HepG2 (cell line): Measurements from ENCODE around the gene ZNF74. TPM values are rescaled to one million over a fixed set of nuclear protein-coding genes. Genes with fewer than 3 reads are reported as not detected.
A peak's percentile ranks its signal among the peaks of the same experiment; 100 is the strongest.

Experiments used
- FLYWCH1 ChIP-seq: sonication (generic); formaldehyde crosslinking; IDR thresholded peaks from 2 replicates; pipeline ENCODE4 v1.8.1; 2023; ENCODE audit warnings: mild to moderate bottlenecking, missing genetic modification reagents
- GFI1 ChIP-seq: sonication (generic); formaldehyde crosslinking; IDR thresholded peaks from 2 replicates; pipeline ENCODE4 v1.5.0; 2020; ENCODE audit warnings: missing genetic modification reagents, mild to moderate bottlenecking, borderline replicate concordance
- MBD4 ChIP-seq: IDR thresholded peaks from 2 replicates; pipeline ENCODE4 v1.6.1; 2012; ENCODE audit warnings: low read length, inconsistent platforms, borderline replicate concordance
- MEF2D ChIP-seq: sonication (generic); formaldehyde crosslinking; IDR thresholded peaks from 2 replicates; pipeline ENCODE4 v1.5.1; 2020; ENCODE audit warnings: mild to moderate bottlenecking, missing genetic modification reagents
- PATZ1 ChIP-seq: sonication (generic); formaldehyde crosslinking; IDR thresholded peaks from 2 replicates; pipeline ENCODE4 v1.4.0; 2020; ENCODE audit warnings: missing genetic modification reagents
- PCBP2 ChIP-seq: fragments of 200-400 bp; formaldehyde crosslinking; optimal IDR thresholded peaks from 2 replicates; pipeline ENCODE3; 2018; ENCODE audit warnings: low read length, low read depth; ENCODE audit not compliant: poor library complexity, severe bottlenecking
- RNF2 ChIP-seq: fragments of 450-650 bp; conservative IDR thresholded peaks from 2 replicates; pipeline ENCODE4 v1.6.1; 2016; ENCODE audit warnings: low read depth
- SP140L ChIP-seq: sonication (generic); formaldehyde crosslinking; IDR thresholded peaks from 2 replicates; pipeline ENCODE4 v1.4.0; 2020; ENCODE audit warnings: missing genetic modification reagents, borderline replicate concordance
- TEAD2 ChIP-seq: sonication (generic); formaldehyde crosslinking; IDR thresholded peaks from 2 replicates; pipeline ENCODE4 v1.9.0; 2021; ENCODE audit warnings: missing genetic modification reagents
- U2AF1 ChIP-seq: fragments of 200-400 bp; formaldehyde crosslinking; optimal IDR thresholded peaks from 2 replicates; pipeline ENCODE3; 2017; ENCODE audit warnings: mild to moderate bottlenecking, low read depth, low read length
- U2AF2 ChIP-seq: fragments of 200-400 bp; formaldehyde crosslinking; IDR thresholded peaks from 2 replicates; pipeline ENCODE4 v1.6.1; 2017; ENCODE audit warnings: low read depth, mild to moderate bottlenecking, low read length
- ZC3H4 ChIP-seq: sonication (generic); formaldehyde crosslinking; IDR thresholded peaks from 2 replicates; pipeline ENCODE4 v1.4.0; 2020; ENCODE audit warnings: missing genetic modification reagents, borderline replicate concordance
- ZFP90 ChIP-seq: sonication (generic); formaldehyde crosslinking; IDR thresholded peaks from 2 replicates; pipeline ENCODE4 v1.8.0; 2022; ENCODE audit warnings: missing genetic modification reagents, mild to moderate bottlenecking, inconsistent platforms, borderline replicate concordance
- ZNF329 ChIP-seq: sonication (generic); formaldehyde crosslinking; IDR thresholded peaks from 2 replicates; pipeline ENCODE4 v1.9.0; 2021; ENCODE audit warnings: low read depth, mild to moderate bottlenecking, missing genetic modification reagents
- ZNF331 ChIP-seq: sonication (generic); formaldehyde crosslinking; IDR thresholded peaks from 2 replicates; pipeline ENCODE4 v1.4.0; 2020; ENCODE audit warnings: missing genetic modification reagents
- ZNF510 ChIP-seq: sonication (generic); formaldehyde crosslinking; IDR thresholded peaks from 2 replicates; pipeline ENCODE4 v1.4.0; 2020; ENCODE audit warnings: low read depth, mild to moderate bottlenecking, missing genetic modification reagents
- ZNF746 ChIP-seq: sonication (generic); formaldehyde crosslinking; IDR thresholded peaks from 2 replicates; pipeline ENCODE4 v1.8.0; 2022; ENCODE audit warnings: mild to moderate bottlenecking, missing genetic modification reagents
- polyA plus RNA-seq, 8 experiments: library from polyadenylated mRNA; depleted of rRNA in 3 of 8; stranded (reverse) in 7 of 8; unstranded in 1 of 8; fragments of >200 nt; fragmentation: Illumina TruSeq in 4 of 8; extraction: Trizol in 4 of 8; gene quantifications; 2 replicates each; pipeline versions ENCODE4 v1.2.1 to v1.2.3, GENCODE V29; 2011 to 2016; ENCODE audit warnings: low read depth in 4 of 8, missing spikeins in 1 of 8, mixed read lengths in 1 of 8; ENCODE audit not compliant: insufficient read depth in 1 of 8
- total RNA-seq, 5 experiments: library from RNA; depleted of rRNA; stranded (reverse); fragments of >200 nt; fragmentation: Illumina TruSeq; extraction: Trizol; gene quantifications; 2 replicates each; pipeline ENCODE4 v1.2.3, GENCODE V29; 2016; ENCODE audit warnings: low read depth in 1 of 5
- TF ChIP-seq, protein P1 (sequence below): sonication (generic); formaldehyde crosslinking; IDR thresholded peaks from 2 replicates; pipeline ENCODE4 v1.8.1; 2023; ENCODE audit warnings: mild to moderate bottlenecking, missing genetic modification reagents
- TF ChIP-seq, protein P2 (sequence below): sonication (generic); formaldehyde crosslinking; IDR thresholded peaks from 2 replicates; pipeline ENCODE4 v1.5.0; 2020; ENCODE audit warnings: mild to moderate bottlenecking, missing genetic modification reagents, moderate library complexity
- TF ChIP-seq, protein P3 (sequence below), 2 experiments: sonication (generic) in 1 of 2; formaldehyde crosslinking in 1 of 2; IDR thresholded peaks; 2 replicates each; pipeline versions ENCODE4 v1.5.1 to v1.6.1; 2011 to 2020; ENCODE audit warnings: borderline replicate concordance in 1 of 2, low read depth in 1 of 2, low read length in 1 of 2, mild to moderate bottlenecking in 1 of 2, missing genetic modification reagents in 1 of 2, moderate library complexity in 1 of 2
- TF ChIP-seq, protein P4 (sequence below): sonication (generic); formaldehyde crosslinking; IDR thresholded peaks from 2 replicates; pipeline ENCODE4 v1.4.0; 2020; ENCODE audit warnings: missing genetic modification reagents

Gene ZNF74
- total and polyA plus RNA-seq, 2 of the 13 experiments (the other 11 are each of a cell fraction or from before 2014, with no cell fraction given): 6.3 to 9.1 TPM

- no peak for TF ChIP-seq FLYWCH1 (CRISPR knock-in tag)
- no peak for TF ChIP-seq ZNF331 (CRISPR knock-in tag)
- no peak for TF ChIP-seq PCBP2
- TF ChIP-seq ZNF510 (CRISPR knock-in tag): no peak
- TF ChIP-seq, protein P1, sequence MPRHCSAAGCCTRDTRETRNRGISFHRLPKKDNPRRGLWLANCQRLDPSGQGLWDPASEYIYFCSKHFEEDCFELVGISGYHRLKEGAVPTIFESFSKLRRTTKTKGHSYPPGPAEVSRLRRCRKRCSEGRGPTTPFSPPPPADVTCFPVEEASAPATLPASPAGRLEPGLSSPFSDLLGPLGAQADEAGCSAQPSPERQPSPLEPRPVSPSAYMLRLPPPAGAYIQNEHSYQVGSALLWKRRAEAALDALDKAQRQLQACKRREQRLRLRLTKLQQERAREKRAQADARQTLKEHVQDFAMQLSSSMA: no peak
- TF ChIP-seq ZFP90 (CRISPR knock-in tag): 0 out of 2 replicates have a peak, but pooled peaks have one; percentile 70
- TF ChIP-seq, protein P2, sequence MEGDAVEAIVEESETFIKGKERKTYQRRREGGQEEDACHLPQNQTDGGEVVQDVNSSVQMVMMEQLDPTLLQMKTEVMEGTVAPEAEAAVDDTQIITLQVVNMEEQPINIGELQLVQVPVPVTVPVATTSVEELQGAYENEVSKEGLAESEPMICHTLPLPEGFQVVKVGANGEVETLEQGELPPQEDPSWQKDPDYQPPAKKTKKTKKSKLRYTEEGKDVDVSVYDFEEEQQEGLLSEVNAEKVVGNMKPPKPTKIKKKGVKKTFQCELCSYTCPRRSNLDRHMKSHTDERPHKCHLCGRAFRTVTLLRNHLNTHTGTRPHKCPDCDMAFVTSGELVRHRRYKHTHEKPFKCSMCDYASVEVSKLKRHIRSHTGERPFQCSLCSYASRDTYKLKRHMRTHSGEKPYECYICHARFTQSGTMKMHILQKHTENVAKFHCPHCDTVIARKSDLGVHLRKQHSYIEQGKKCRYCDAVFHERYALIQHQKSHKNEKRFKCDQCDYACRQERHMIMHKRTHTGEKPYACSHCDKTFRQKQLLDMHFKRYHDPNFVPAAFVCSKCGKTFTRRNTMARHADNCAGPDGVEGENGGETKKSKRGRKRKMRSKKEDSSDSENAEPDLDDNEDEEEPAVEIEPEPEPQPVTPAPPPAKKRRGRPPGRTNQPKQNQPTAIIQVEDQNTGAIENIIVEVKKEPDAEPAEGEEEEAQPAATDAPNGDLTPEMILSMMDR (CRISPR knock-in tag): no peak
- no peak; the same call in 1 of the 2 replicates for TF ChIP-seq PATZ1 (CRISPR knock-in tag)
- TF ChIP-seq, protein P3, sequence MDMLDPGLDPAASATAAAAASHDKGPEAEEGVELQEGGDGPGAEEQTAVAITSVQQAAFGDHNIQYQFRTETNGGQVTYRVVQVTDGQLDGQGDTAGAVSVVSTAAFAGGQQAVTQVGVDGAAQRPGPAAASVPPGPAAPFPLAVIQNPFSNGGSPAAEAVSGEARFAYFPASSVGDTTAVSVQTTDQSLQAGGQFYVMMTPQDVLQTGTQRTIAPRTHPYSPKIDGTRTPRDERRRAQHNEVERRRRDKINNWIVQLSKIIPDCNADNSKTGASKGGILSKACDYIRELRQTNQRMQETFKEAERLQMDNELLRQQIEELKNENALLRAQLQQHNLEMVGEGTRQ (IDR thresholded peaks at IDR 0.05; ENCODE audit: low read depth, low read length): no peak
- TF ChIP-seq, protein P3 (CRISPR knock-in tag; IDR thresholded peaks at IDR 0.05; ENCODE audit: borderline replicate concordance): 0 out of 2 replicates have a peak, but pooled peaks have one; percentile 18
- no peak for TF ChIP-seq ZNF329 (CRISPR knock-in tag)
- TF ChIP-seq ZNF746: no peak
- TF ChIP-seq U2AF2: no peak
- no peak for TF ChIP-seq SP140L (CRISPR knock-in tag)
- no peak for TF ChIP-seq MBD4
- no peak for TF ChIP-seq MEF2D (CRISPR knock-in tag)
- TF ChIP-seq U2AF1: no peak
- TF ChIP-seq GFI1: no peak
- TF ChIP-seq, protein P4, sequence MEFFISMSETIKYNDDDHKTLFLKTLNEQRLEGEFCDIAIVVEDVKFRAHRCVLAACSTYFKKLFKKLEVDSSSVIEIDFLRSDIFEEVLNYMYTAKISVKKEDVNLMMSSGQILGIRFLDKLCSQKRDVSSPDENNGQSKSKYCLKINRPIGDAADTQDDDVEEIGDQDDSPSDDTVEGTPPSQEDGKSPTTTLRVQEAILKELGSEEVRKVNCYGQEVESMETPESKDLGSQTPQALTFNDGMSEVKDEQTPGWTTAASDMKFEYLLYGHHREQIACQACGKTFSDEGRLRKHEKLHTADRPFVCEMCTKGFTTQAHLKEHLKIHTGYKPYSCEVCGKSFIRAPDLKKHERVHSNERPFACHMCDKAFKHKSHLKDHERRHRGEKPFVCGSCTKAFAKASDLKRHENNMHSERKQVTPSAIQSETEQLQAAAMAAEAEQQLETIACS: no peak
- TF ChIP-seq TEAD2 (CRISPR knock-in tag): no peak
- no peak for TF ChIP-seq RNF2
- no peak for TF ChIP-seq ZC3H4 (CRISPR knock-in tag)
Measured at GRCh38 chr22:20436768-20437612, 43.0 kb downstream of the ZNF74 start (continued).
